Mononuclear cell (primary cell): ENCODE results near the gene JARID2. TPM values are rescaled to one million over a fixed set of nuclear protein-coding genes. Genes with fewer than 3 reads are reported as not detected.
"Not testable (repeated sequence)": the region's sequence is repeated elsewhere in the genome, so short reads cannot be mapped to it uniquely, and the experiment has no call there.

Experiments
- H3K27me3 ChIP-seq: 2 replicates; pipeline ENCODE4 v1.6.0; 2011; ENCODE audit warnings: low read length, control low read depth; ENCODE audit not compliant: insufficient read depth
- H3K4me1 ChIP-seq: 2 replicates; pipeline ENCODE4 v1.5.1; 2011; ENCODE audit warnings: mild to moderate bottlenecking, low read length, control low read depth; ENCODE audit not compliant: insufficient read depth
- H3K4me3 ChIP-seq: 2 replicates; pipeline ENCODE4 v1.5.1; 2011; ENCODE audit warnings: mild to moderate bottlenecking, low read length, moderate library complexity
- H3K9me3 ChIP-seq: 2 replicates; pipeline ENCODE4 v1.5.1; 2011; ENCODE audit warnings: low read depth, mild to moderate bottlenecking, control low read depth, low read length
- total RNA-seq: library from RNA; depleted of rRNA; stranded (reverse); fragments of >200 nt; gene quantifications from one replicate; pipeline ENCODE4 v1.2.3, GENCODE V29; 2012

Gene JARID2
- total RNA-seq, 1 donor = 74.8 TPM

DNA sequence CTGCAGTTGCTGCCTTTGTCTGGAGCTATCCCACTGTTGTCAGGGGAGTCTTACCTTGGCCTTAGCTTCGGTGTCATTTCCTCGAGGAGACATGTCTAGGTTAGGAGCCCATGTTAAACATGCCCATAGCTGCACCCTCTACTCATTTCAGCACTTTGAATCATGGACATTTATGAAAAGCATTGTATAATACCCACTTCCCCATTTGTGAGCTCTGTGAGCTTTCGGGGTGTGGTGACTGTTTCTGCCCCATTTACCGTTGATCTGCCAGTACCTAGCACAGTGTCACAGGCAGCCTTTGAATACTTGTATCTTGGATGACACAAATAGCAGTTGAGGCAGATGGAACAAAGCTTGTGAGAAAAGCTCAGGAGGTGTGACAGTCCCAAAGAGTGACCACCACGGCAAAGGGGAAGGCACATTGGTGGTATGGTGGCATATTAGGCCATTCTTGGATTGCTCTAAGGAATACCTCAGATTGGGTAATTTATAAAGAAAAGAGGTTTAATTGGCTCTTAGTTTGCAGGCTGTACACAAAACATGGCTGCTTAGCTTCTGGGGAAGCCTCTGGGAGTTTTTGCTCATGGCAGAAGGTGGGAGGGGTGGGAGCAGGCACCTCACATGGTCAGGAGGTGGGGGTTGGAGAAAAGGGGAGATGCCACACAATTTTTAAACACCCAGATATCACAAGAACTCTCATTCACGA is 42.0 kb downstream of the JARID2 start:
- Histone ChIP-seq H3K4me1 (peaks cover 50% of the 10 kb centered on the region), H3K27me3 (no peaks in the 10 kb centered on the region), H3K4me3 (no peak overlapping the region), H3K9me3 (no peaks in the 10 kb centered on the region)

- no peak overlapping the region for H3K4me3 ChIP-seq
- H3K27me3 ChIP-seq = no peaks in the 10 kb centered on the region
- H3K4me1 ChIP-seq = peaks cover 61% of the 10 kb centered on the region
- H3K9me3 ChIP-seq = no peaks in the 10 kb centered on the region
Measured at GRCh38 chr6:15288856-15289255, 43.0 kb downstream of the JARID2 start.

GRCh38 chr6:15289456-15289855 is 43.6 kb downstream of the JARID2 start:
- not testable (repeated sequence) for H3K4me3 ChIP-seq, H3K9me3 ChIP-seq, H3K27me3 ChIP-seq
- H3K4me1 ChIP-seq = peaks cover 66% of the 10 kb centered on the region

DNA sequence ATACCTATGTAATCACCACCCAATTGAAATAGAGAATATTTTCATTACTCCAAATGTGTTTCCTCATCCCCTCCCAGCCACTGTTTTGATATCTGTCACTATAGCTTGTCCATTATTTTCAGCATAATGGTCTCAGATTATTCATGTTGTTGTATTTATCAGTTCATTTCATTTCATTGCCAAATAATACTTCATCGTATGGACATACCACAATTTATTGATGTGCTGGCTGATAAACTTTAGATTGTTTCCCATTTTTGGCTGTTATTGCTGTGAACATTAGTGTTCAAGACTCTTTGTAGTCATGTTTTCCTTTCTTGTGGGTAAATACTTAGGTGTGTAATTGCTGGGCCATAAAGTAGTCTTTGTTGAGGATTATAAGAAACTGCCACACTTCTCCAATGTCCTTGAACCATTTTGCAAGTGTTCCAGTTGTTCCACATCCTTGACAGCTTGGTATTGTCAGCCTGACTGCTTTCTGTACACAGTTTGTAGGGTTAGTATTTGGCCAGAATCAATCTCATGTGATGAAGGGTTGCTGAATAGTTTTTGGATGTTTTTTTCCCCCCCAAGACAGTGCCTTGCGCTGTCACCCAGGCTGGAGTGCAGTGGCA is 44.3 kb downstream of the JARID2 start:
- no peaks in the 10 kb centered on the region for H3K27me3 ChIP-seq
- no peaks in the 10 kb centered on the region for H3K9me3 ChIP-seq
- H3K4me1 ChIP-seq = peaks cover 62% of the 10 kb centered on the region
- no peak overlapping the region for H3K4me3 ChIP-seq

DNA sequence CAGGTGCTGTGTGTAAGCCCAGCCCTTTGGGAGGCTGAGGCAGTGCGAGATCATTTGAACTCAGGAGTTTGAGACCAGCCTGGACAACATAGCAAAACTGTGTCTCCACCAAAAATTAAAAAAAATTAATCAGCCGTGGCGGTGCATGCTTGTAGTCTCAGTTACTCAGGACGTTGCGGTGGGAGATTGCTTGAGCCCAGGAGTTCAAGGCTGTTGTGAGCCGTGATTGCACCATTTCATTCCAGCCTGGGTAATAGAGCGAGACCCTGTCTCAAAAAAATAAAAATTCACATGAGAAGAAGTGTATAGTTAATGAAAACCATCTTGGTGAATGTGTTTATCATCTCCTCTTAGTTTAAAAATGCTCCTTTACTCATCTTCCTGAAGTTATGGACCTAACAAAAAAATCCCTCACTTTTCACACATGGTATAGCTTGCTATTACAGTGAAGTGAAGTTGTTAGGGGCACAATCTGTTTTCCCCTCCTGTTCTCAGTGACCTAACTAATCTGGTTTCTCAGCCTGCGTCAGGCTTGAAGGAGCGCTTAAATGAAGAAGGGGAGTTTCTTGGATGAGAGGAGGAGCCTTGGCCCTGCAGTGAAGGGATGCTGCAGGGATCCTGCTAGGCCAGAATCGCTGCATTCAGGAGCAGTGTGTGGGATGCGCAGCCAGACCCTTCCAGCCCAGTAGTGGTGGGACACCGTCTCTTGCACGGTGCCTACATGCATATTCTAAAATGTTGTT is 45.3 kb downstream of the JARID2 start:
- no peaks in the 10 kb centered on the region for H3K27me3 ChIP-seq
- no peak overlapping the region for H3K4me3 ChIP-seq
- H3K4me1 ChIP-seq = peaks cover 62% of the 10 kb centered on the region
- H3K9me3 ChIP-seq = no peaks in the 10 kb centered on the region

DNA sequence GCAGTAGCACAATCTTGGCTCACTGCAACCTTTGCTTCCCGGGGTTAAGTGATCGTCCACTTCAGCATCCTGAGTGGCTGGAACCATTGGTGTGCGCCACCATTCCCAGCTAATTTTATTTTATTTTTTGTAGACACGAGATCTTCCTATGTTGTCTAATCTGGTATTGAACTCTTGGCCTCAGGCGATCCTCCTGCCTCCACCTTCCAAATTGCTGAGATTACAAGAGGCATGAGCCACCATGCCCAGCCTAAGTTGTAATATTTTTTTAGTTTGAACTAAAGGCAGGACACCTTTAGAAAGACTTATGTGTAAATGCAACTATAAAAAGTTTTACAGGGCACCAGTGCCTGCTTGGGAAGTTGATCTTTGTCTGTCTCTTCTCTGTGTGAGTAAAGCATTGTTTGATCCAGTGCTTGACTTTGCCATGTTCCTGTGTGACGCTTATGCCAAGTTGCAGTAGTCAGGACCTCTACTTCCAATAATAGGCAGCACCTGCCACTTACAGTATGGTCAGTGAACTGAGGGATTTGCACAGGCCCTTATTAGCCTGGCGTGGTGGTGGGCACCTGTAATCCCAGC is 46.9 kb downstream of the JARID2 start:
- peaks cover 65% of the 10 kb centered on the region for H3K4me1 ChIP-seq
- H3K9me3 ChIP-seq = no peaks in the 10 kb centered on the region

GRCh38 chr6:15293674-15294073 is 47.8 kb downstream of the JARID2 start:
- Histone ChIP-seq H3K27me3 (no peaks in the 10 kb centered on the region), H3K4me1 (peaks cover 65% of the 10 kb centered on the region), H3K9me3 (no peaks in the 10 kb centered on the region), H3K4me3 (no peak overlapping the region)

More for the DNA sequence above, 46.9 kb downstream of the JARID2 start:
- Histone ChIP-seq H3K27me3 (no peaks in the 10 kb centered on the region), H3K4me3 (no peak overlapping the region)

GRCh38 chr6:15294504-15294903 is 48.6 kb downstream of the JARID2 start:
- Histone ChIP-seq H3K4me1 (peaks cover 65% of the 10 kb centered on the region), H3K27me3 (no peaks in the 10 kb centered on the region), H3K4me3 (no peak overlapping the region), H3K9me3 (no peaks in the 10 kb centered on the region)

GRCh38 chr6:15296249-15296648 is 50.4 kb downstream of the JARID2 start:
- Histone ChIP-seq H3K4me1 (peaks cover 81% of the 10 kb centered on the region), H3K4me3 (no peak overlapping the region), H3K27me3 (no peaks in the 10 kb centered on the region), H3K9me3 (no peaks in the 10 kb centered on the region)

DNA sequence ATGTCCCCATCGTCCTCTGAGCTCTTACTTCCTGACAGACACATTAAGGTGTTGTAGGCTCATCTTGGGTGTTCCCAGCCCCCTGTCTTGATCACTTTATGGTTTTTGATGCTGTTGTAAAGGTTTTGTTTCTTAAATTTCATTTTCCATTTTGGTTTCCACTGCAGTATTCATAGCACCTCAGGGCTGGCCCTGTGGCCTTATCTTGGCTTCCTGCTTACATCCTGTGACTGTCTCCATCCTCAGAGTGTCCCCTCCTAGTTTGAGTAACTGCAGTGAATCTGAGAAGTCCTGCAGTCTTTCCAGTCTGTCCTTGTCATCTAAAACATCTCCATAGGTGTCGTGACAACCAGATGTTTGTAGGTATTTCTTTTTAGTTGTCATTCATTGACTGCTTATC is 50.9 kb downstream of the JARID2 start:
- no peak overlapping the region for H3K4me3 ChIP-seq
- H3K4me1 ChIP-seq = peaks cover 82% of the 10 kb centered on the region
- no peaks in the 10 kb centered on the region for H3K9me3 ChIP-seq
- H3K27me3 ChIP-seq = no peaks in the 10 kb centered on the region

DNA sequence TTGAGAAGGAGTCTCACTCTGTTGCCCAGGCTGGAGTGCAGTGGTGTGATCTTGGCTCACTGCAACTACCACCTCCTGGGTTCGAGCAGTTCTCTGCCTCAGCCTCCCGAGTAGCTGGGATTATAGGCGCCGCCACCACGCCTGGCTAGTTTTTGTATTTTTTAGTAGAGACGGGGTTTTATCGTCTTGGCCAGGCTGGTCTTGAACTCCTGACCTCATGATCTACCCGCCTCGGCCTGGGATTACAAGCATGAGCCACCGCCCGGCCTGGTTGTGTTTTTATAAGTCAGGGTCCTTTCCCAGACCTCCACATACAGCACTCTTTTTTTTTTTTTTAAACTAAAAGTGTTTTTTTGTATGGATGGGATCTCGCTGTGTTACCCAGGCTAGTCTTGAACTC is 51.3 kb downstream of the JARID2 start:
- H3K4me3 ChIP-seq, H3K9me3 ChIP-seq, H3K27me3 ChIP-seq: not testable (repeated sequence)
- H3K4me1 ChIP-seq = peaks cover 85% of the 10 kb centered on the region

DNA sequence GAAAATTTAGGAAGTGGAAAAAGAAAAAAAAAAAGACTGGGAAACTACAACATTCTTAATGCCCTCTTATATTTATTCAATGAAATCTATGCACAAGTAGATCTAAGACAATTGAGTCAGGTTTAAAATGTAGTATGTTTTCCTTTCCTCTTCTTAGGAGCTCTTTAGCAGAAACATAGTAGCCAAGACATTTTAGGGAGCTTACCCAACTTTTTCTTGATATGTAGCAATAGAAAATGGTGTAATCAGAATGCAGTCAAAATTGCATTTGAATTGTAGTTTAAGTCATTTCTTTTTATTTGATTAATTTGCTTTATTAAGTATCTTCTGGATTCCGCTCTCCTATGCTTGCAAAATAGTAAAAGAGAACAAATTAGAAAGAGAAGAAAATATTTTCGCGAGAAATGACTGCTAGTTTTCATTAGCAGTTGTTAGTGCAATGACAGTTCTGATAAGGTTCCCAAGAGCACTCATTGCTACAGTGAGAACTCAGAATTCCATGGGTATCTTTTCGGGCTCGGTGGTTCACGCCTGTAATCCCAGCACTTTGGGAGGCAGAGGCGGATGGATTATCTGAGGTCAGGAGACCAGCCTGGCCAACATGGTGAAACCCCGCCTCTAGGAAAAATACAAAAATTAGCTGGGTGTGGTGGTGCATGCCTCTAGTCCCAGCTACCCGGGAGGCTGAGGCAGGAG is 52.2 kb downstream of the JARID2 start:
- Histone ChIP-seq H3K27me3 (no peaks in the 10 kb centered on the region), H3K4me1 (peaks cover 82% of the 10 kb centered on the region), H3K9me3 (no peaks in the 10 kb centered on the region), H3K4me3 (no peak overlapping the region)

GRCh38 chr6:15299430-15300131 is 53.7 kb downstream of the JARID2 start:
- peaks cover 79% of the 10 kb centered on the region for H3K4me1 ChIP-seq
- no peaks in the 10 kb centered on the region for H3K27me3 ChIP-seq
- H3K9me3 ChIP-seq = no peaks in the 10 kb centered on the region
- H3K4me3 ChIP-seq = no peak overlapping the region

DNA sequence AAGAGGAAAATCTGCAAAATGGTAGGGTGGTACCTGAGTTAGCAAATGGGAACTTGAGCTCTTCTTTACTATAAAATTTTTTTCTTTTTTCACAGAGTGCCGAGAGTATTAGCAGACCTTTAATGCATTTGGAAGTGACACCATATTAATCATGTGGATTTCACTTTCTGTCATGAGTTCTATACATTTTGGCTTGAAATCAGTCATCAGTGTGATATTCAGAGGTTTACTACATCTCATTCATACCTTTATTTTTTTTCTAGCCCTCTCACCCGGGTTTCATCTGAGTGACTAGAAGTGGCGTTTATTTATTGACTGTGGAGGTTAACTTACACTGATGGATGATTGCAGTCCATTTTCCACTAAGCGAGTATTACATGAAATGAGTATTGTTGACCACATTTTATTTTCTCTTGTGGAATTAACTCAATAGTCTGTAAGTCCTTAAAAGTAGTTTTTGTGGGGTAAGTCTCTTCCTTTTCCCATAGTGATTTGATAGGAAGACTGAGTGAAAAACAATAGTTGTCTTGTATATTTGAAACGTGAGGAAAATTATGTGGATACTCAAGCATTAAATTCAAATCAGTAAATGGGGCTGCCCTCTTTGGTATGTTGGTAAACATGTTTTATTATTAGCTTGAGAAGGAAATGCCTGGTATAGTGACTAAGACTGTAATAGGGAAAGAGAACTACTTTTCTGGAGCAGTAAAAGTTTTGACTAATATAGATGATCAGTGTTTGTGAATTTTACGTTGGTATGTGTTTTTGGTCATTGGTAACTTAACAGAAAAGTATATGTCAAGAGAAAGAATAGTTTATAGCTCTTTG is 55.5 kb downstream of the JARID2 start:
- H3K4me3 ChIP-seq = no peak overlapping the region
- H3K9me3 ChIP-seq = no peaks in the 10 kb centered on the region
- peaks cover 85% of the 10 kb centered on the region for H3K4me1 ChIP-seq
- H3K27me3 ChIP-seq = no peaks in the 10 kb centered on the region
